ENCODE measurements around the gene TMEM147. TPM values are rescaled to one million over a fixed set of nuclear protein-coding genes. Genes with fewer than 3 reads are reported as not detected.
A peak's percentile ranks its signal among the peaks of the same experiment; 100 is the strongest.

Gene TMEM147
- total and polyA plus RNA-seq, 9 donors = 41.5 to 51.4 (median 45.5) TPM

- no peak for DNase-seq
- Histone ChIP-seq H3K36me3 (ENCODE audit: control insufficient read depth, insufficient read depth, low read length) (no peaks in the 10 kb centered on the region), H3K4me3 (ENCODE audit: low read length) (no peak overlapping the region), H3K4me1 (ENCODE audit: control insufficient read depth, insufficient read depth, low read length) (peaks cover 3% of the 10 kb centered on the region), H3K27me3 (ENCODE audit: control insufficient read depth, insufficient read depth, low read length) (peaks cover 20% of the 10 kb centered on the region), H3K9me3 (replicated peaks; ENCODE audit: control insufficient read depth, low read depth, low read length) (no peaks in the 10 kb centered on the region), H3K27ac (ENCODE audit: low read length) (no peak overlapping the region)
- 66% methylated on average over 13 of the region's 14 CpGs for WGBS (ENCODE audit: insufficient coverage)
Observed at GRCh38 chr19:35553385-35554000, 8.1 kb downstream of the TMEM147 start.

GRCh38 chr19:35554076-35554475, 8.7 kb downstream of the TMEM147 start:
- DNase-seq = no peak

GRCh38 chr19:35555301-35556005, 10.0 kb downstream of the TMEM147 start:
- no peak overlapping the region for H3K4me3 ChIP-seq (ENCODE audit: low read length)
- no peaks in the 10 kb centered on the region for H3K36me3 ChIP-seq (ENCODE audit: control insufficient read depth, insufficient read depth, low read length)
- no peaks in the 10 kb centered on the region for H3K9me3 ChIP-seq (replicated peaks; ENCODE audit: control insufficient read depth, low read depth, low read length)
- H3K27ac ChIP-seq (ENCODE audit: low read length) = no peak overlapping the region
- WGBS (ENCODE audit: insufficient coverage) = 67% methylated on average over 22 of the region's 30 CpGs
- peaks cover 37% of the 10 kb centered on the region for H3K27me3 ChIP-seq (ENCODE audit: control insufficient read depth, insufficient read depth, low read length)
- peaks cover 3% of the 10 kb centered on the region for H3K4me1 ChIP-seq (ENCODE audit: control insufficient read depth, insufficient read depth, low read length)
- no peak for DNase-seq

More at GRCh38 chr19:35554076-35554475, 8.7 kb downstream of the TMEM147 start:
- Histone ChIP-seq H3K9me3 (replicated peaks; ENCODE audit: control insufficient read depth, low read depth, low read length) (no peaks in the 10 kb centered on the region), H3K36me3 (ENCODE audit: control insufficient read depth, insufficient read depth, low read length) (no peaks in the 10 kb centered on the region), H3K4me3 (ENCODE audit: low read length) (no peak overlapping the region), H3K4me1 (ENCODE audit: control insufficient read depth, insufficient read depth, low read length) (peaks cover 3% of the 10 kb centered on the region), H3K27ac (ENCODE audit: low read length) (no peak overlapping the region), H3K27me3 (ENCODE audit: control insufficient read depth, insufficient read depth, low read length) (peaks cover 26% of the 10 kb centered on the region)
- 78% methylated on average over 4 of the region's 5 CpGs for WGBS (ENCODE audit: insufficient coverage)

- Histone ChIP-seq H3K9me3 (replicated peaks; ENCODE audit: control insufficient read depth, low read depth, low read length) (no peaks in the 10 kb centered on the region), H3K27me3 (ENCODE audit: control insufficient read depth, insufficient read depth, low read length) (peaks cover 41% of the 10 kb centered on the region), H3K36me3 (ENCODE audit: control insufficient read depth, insufficient read depth, low read length) (no peaks in the 10 kb centered on the region), H3K4me3 (ENCODE audit: low read length) (no peak overlapping the region), H3K27ac (ENCODE audit: low read length) (no peak overlapping the region), H3K4me1 (ENCODE audit: control insufficient read depth, insufficient read depth, low read length) (peaks cover 3% of the 10 kb centered on the region)
- 72% methylated on average over 5 of the region's 9 CpGs for WGBS (ENCODE audit: insufficient coverage)
- no peak for DNase-seq
Observed at GRCh38 chr19:35556025-35556590, 10.7 kb downstream of the TMEM147 start.

GRCh38 chr19:35556846-35557538, 11.6 kb downstream of the TMEM147 start:
- WGBS (ENCODE audit: insufficient coverage) = 78% methylated on average over 16 of the region's 16 CpGs
- no peak overlapping the region for H3K4me3 ChIP-seq (ENCODE audit: low read length)
- no peak for DNase-seq
- H3K27ac ChIP-seq (ENCODE audit: low read length) = no peak overlapping the region
- peaks cover 46% of the 10 kb centered on the region for H3K27me3 ChIP-seq (ENCODE audit: control insufficient read depth, insufficient read depth, low read length)
- H3K36me3 ChIP-seq (ENCODE audit: control insufficient read depth, insufficient read depth, low read length) = no peaks in the 10 kb centered on the region
- H3K9me3 ChIP-seq (replicated peaks; ENCODE audit: control insufficient read depth, low read depth, low read length) = no peaks in the 10 kb centered on the region
- H3K4me1 ChIP-seq (ENCODE audit: control insufficient read depth, insufficient read depth, low read length) = peaks cover 3% of the 10 kb centered on the region

GRCh38 chr19:35557539-35558399, 12.3 kb downstream of the TMEM147 start:
- Histone ChIP-seq H3K36me3 (ENCODE audit: control insufficient read depth, insufficient read depth, low read length) (no peaks in the 10 kb centered on the region), H3K4me3 (ENCODE audit: low read length) (peak overlapping the region; percentile 9), H3K9me3 (replicated peaks; ENCODE audit: control insufficient read depth, low read depth, low read length) (no peaks in the 10 kb centered on the region), H3K4me1 (ENCODE audit: control insufficient read depth, insufficient read depth, low read length) (peaks cover 3% of the 10 kb centered on the region), H3K27me3 (ENCODE audit: control insufficient read depth, insufficient read depth, low read length) (peaks cover 49% of the 10 kb centered on the region), H3K27ac (ENCODE audit: low read length) (no peak overlapping the region)
- DNase-seq = peak; percentile 45
- WGBS (ENCODE audit: insufficient coverage) = under 1% methylated on average over 43 of the region's 60 CpGs

- H3K27ac ChIP-seq (ENCODE audit: low read length) = no peak overlapping the region
- H3K4me3 ChIP-seq (ENCODE audit: low read length) = no peak overlapping the region
- DNase-seq = no peak
- peaks cover 49% of the 10 kb centered on the region for H3K27me3 ChIP-seq (ENCODE audit: control insufficient read depth, insufficient read depth, low read length)
- H3K36me3 ChIP-seq (ENCODE audit: control insufficient read depth, insufficient read depth, low read length) = no peaks in the 10 kb centered on the region
- no peaks in the 10 kb centered on the region for H3K9me3 ChIP-seq (replicated peaks; ENCODE audit: control insufficient read depth, low read depth, low read length)
- WGBS (ENCODE audit: insufficient coverage) = 29% methylated on average over 46 of the region's 53 CpGs
- peaks cover 3% of the 10 kb centered on the region for H3K4me1 ChIP-seq (ENCODE audit: control insufficient read depth, insufficient read depth, low read length)
Observed at GRCh38 chr19:35558400-35559280, 13.2 kb downstream of the TMEM147 start.

GRCh38 chr19:35559281-35559659, 13.8 kb downstream of the TMEM147 start:
- H3K36me3 ChIP-seq (ENCODE audit: control insufficient read depth, insufficient read depth, low read length) = no peaks in the 10 kb centered on the region
- no peak overlapping the region for H3K4me3 ChIP-seq (ENCODE audit: low read length)
- peaks cover 49% of the 10 kb centered on the region for H3K27me3 ChIP-seq (ENCODE audit: control insufficient read depth, insufficient read depth, low read length)
- no peaks in the 10 kb centered on the region for H3K9me3 ChIP-seq (replicated peaks; ENCODE audit: control insufficient read depth, low read depth, low read length)
- 82% methylated on average over 8 of the region's 11 CpGs for WGBS (ENCODE audit: insufficient coverage)
- peaks cover 3% of the 10 kb centered on the region for H3K4me1 ChIP-seq (ENCODE audit: control insufficient read depth, insufficient read depth, low read length)
- no peak overlapping the region for H3K27ac ChIP-seq (ENCODE audit: low read length)
- no peak for DNase-seq

- H3K36me3 ChIP-seq (ENCODE audit: control insufficient read depth, insufficient read depth, low read length) = no peaks in the 10 kb centered on the region
- no peak overlapping the region for H3K4me3 ChIP-seq (ENCODE audit: low read length)
- H3K9me3 ChIP-seq (replicated peaks; ENCODE audit: control insufficient read depth, low read depth, low read length) = no peaks in the 10 kb centered on the region
- no peak overlapping the region for H3K27ac ChIP-seq (ENCODE audit: low read length)
- H3K27me3 ChIP-seq (ENCODE audit: control insufficient read depth, insufficient read depth, low read length) = peaks cover 49% of the 10 kb centered on the region
- no peak for DNase-seq
- WGBS (ENCODE audit: insufficient coverage) = 87% methylated on average over 23 of the region's 23 CpGs
- H3K4me1 ChIP-seq (ENCODE audit: control insufficient read depth, insufficient read depth, low read length) = peaks cover 3% of the 10 kb centered on the region
Observed at GRCh38 chr19:35559781-35560180, 14.4 kb downstream of the TMEM147 start.
